ENCODE results near the gene RXRA. TPM values are rescaled to one million over a fixed set of nuclear protein-coding genes. Genes with fewer than 3 reads are reported as not detected.

Gene RXRA
- total and polyA plus RNA-seq, 10 of the 15 experiments (the other 5 are each of a cell fraction or from before 2014, with no cell fraction given), result 0.89 to 36.8 (median 11.1) TPM

GRCh38 chr9:134400283-134400682, 74.0 kb downstream of the RXRA start:
- Histone ChIP-seq H3K4me1 (ENCODE audit: control insufficient read depth, insufficient read depth, low read length) (peaks cover 43% of the 10 kb centered on the region), H3K4me3 (no peak overlapping the region), H3K9me3 (replicated peaks; ENCODE audit: control insufficient read depth, insufficient read depth, low read length) (peaks cover 9% of the 10 kb centered on the region), H2AFZ (ENCODE audit: control insufficient read depth, low read depth, low read length) (no peak overlapping the region), H3K4me2 (ENCODE audit: control insufficient read depth, insufficient read depth) (no peak overlapping the region), H3K9ac (ENCODE audit: control insufficient read depth, insufficient read depth, low read length) (no peak overlapping the region), H4K20me1 (ENCODE audit: control insufficient read depth, insufficient read depth) (no peaks in the 10 kb centered on the region), H3K27ac (ENCODE audit: control insufficient read depth, insufficient read depth) (no peak overlapping the region), H3K27me3 (replicated peaks in 1 of 2; ENCODE audit: control insufficient read depth in 2 of 2, insufficient read depth in 2 of 2, low read length in 1 of 2) (no peaks in the 10 kb centered on the region), H3K36me3 (ENCODE audit: control insufficient read depth in 2 of 2, insufficient read depth in 2 of 2, low read length in 1 of 2) (peaks cover 11% of the 10 kb centered on the region in 2 experiments; a peak in 2 of 4 replicates), H3K79me2 (ENCODE audit: control insufficient read depth, insufficient read depth, low read length) (peaks cover 47% of the 10 kb centered on the region)
- no peak for TF ChIP-seq HDAC6 (IDR thresholded peaks at IDR 0.05; ENCODE audit: unreplicated experiment)
- TF ChIP-seq RELA (IDR thresholded peaks at IDR 0.05; ENCODE audit: borderline replicate concordance, partially characterized antibody), result no peak
- no peak for TF ChIP-seq CBX3 (IDR thresholded peaks at IDR 0.05; ENCODE audit: borderline replicate concordance, low read depth)
- no peak for TF ChIP-seq ASH2L (IDR thresholded peaks at IDR 0.05; ENCODE audit: borderline replicate concordance, low read depth)
- no peak for TF ChIP-seq NRF1 (conservative IDR thresholded peaks at IDR 0.05; ENCODE audit: low read depth, low read length)
- no peak for TF ChIP-seq MAX (IDR thresholded peaks at IDR 0.05; ENCODE audit: low read depth, low read length)
- no peak for TF ChIP-seq RELB (IDR thresholded peaks at IDR 0.05; ENCODE audit: low read depth)
- no peak for TF ChIP-seq ZNF207 (IDR thresholded peaks at IDR 0.05; ENCODE audit: borderline replicate concordance)
- no peak for TF ChIP-seq TAF1 (IDR thresholded peaks at IDR 0.05; ENCODE audit: borderline replicate concordance, low read depth, low read length)
- TF ChIP-seq NR2C2 (IDR thresholded peaks at IDR 0.05; ENCODE audit: borderline replicate concordance, control insufficient read depth, insufficient read length, low read depth), result no peak
- no peak for TF ChIP-seq JUNB (IDR thresholded peaks at IDR 0.05)
- no peak for TF ChIP-seq EZH2 (IDR thresholded peaks at IDR 0.05; ENCODE audit: borderline replicate concordance, control insufficient read depth, low read depth, low read length)
- TF ChIP-seq MLLT1 (IDR thresholded peaks at IDR 0.05), result no peak
- TF ChIP-seq CTCF (IDR thresholded peaks at IDR 0.05 in 2 of 3, conservative IDR thresholded peaks at IDR 0.05 in 1 of 3; ENCODE audit: control insufficient read depth in 2 of 3, extremely low read depth in 1 of 3, insufficient read depth in 1 of 3, low read depth in 3 of 3, low read length in 3 of 3), result no peak
- DNase-seq (ENCODE audit: low read depth, low spot score) (no peak), FAIRE-seq (no peak), ATAC-seq (no peak)
- ChIA-PET RAD21 (ENCODE audit: unreplicated experiment) (interaction anchor here (1.1 kb wide), 1 partner anchor 8 kb away, joined by 3 read pairs; no protein-coding TSS in a partner anchor), CTCF (interaction anchor here (0.8 kb wide), 1 partner anchor 8 kb away, joined by 3 read pairs; no protein-coding TSS in a partner anchor), POLR2A (no interaction called here), SMC1A (ENCODE audit: uncharacterized antibody, unreplicated experiment) (interaction anchor here (0.6 kb wide), 1 partner anchor 9 kb away, joined by 3 read pairs; no protein-coding TSS in a partner anchor)
- intact Hi-C loops (cut with micrococcal nuclease; ENCODE audit: unreplicated experiment), result no loop called here
- in situ Hi-C loops (cut with MboI), result no loop called here
- no TSS peak for BruUV-seq (replicated peaks)
- WGBS (ENCODE audit: insufficient coverage, insufficient replicate concordance, low lambda C conversion rate, missing lambda C conversion rate), result 98% methylated on average over 10 of the region's 10 CpGs

All from GM12878 (cell line).